ENCODE results near the gene SNX8.

GRCh38 chr7:2229467-2229866, 84.8 kb downstream of the SNX8 start:
- TF ChIP-seq POLR2A (conservative IDR thresholded peaks at IDR 0.05) (no peak), CTCF (IDR thresholded peaks at IDR 0.05 in 2 of 3, conservative IDR thresholded peaks at IDR 0.05 in 1 of 3; ENCODE audit: insufficient read depth in 2 of 3, low read depth in 1 of 3, low read length in 3 of 3) (no peak), ARHGAP35 (IDR thresholded peaks at IDR 0.05; ENCODE audit: partially characterized antibody) (no peak)

All from K562 (cell line).